ENCODE measurements around the gene NR1D1.

The NR1D1 gene

DNA sequence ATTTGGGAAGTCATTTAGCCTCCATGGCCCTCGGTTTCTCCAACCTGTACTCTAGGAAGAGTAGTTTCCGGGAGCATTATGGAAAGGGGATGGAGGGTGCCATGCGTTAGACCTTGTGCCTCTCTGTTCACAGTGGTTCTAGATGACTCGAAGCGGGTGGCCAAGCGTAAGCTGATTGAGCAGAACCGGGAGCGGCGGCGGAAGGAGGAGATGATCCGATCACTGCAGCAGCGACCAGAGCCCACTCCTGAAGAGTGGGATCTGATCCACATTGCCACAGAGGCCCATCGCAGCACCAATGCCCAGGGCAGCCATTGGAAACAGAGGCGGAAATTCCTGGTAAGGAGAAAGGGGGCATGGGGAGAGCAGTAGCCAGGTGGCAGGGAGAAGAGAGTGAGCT is 15.9 kb downstream of the NR1D1 start:
- TF ChIP-seq, protein P1, sequence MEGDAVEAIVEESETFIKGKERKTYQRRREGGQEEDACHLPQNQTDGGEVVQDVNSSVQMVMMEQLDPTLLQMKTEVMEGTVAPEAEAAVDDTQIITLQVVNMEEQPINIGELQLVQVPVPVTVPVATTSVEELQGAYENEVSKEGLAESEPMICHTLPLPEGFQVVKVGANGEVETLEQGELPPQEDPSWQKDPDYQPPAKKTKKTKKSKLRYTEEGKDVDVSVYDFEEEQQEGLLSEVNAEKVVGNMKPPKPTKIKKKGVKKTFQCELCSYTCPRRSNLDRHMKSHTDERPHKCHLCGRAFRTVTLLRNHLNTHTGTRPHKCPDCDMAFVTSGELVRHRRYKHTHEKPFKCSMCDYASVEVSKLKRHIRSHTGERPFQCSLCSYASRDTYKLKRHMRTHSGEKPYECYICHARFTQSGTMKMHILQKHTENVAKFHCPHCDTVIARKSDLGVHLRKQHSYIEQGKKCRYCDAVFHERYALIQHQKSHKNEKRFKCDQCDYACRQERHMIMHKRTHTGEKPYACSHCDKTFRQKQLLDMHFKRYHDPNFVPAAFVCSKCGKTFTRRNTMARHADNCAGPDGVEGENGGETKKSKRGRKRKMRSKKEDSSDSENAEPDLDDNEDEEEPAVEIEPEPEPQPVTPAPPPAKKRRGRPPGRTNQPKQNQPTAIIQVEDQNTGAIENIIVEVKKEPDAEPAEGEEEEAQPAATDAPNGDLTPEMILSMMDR (IDR thresholded peaks at IDR 0.05), result no peak

DNA sequence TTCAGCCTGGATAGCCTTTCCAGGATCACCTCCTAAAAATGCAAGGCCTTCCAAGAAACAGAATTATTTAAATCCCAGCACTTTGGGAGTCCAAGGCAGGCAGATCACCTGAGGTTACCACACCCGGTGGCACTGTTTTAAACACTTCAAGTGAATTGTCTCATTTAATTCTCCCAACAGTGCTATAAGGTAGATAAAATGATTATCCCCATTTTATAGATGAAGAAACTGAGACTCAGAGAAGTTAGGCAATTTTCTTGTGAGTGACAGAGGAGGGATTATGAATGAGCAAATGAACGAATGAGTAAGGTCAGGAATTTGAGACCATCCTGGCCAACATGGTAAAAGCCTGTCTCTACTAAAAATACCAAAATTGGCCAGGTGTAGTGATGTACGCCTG is 20.8 kb downstream of the NR1D1 start:
- TF ChIP-seq, protein P1 (IDR thresholded peaks at IDR 0.05), result no peak

DNA sequence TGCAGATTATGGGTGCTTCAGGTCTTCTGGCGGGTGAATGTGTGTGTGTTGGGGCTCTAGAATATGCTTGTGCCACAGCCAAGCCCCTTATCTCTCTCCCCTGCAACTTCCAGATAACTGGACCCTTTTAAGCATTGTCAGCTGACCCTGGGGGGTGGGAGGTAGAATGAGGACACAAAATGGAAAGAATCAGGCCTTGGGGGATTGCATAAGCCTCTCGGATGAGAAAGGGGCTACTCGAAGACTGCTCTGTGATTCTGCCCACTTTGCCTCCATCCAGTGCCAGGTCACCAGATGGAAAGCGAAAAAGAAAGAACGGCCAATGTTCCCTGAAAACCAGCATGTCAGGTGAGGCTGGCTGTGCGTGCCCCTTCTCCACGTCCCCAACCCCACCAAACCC is 23.8 kb downstream of the NR1D1 start:
- TF ChIP-seq, protein P1 (IDR thresholded peaks at IDR 0.05), result no peak

DNA sequence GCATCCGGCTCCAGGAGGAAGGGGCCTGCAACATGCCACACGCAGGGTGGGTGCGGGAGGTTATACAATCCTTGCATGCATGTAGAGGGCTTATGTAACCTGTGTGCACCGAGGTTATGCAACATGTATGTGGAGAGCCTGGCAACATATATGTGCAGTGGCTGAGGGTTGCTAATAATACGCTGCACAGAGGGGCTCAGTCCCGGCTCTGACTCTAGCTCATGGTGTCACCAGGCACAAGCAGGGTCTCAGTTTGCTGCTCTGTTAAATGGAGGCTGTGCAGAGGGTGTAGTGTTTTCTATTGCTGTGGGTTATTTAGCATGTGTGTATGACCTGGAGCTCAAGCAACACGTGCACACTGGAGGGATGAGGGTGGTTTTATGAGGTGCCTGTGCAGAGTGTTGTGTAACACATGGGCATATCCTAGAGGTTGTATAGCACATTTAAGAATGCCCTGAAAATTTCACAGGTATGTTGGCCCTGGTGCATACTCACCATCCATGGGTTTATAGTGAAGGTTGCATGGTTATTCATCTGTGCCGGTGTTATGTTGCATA is 24.4 kb downstream of the NR1D1 start:
- TF ChIP-seq, protein P1 (IDR thresholded peaks at IDR 0.05), result no peak

DNA sequence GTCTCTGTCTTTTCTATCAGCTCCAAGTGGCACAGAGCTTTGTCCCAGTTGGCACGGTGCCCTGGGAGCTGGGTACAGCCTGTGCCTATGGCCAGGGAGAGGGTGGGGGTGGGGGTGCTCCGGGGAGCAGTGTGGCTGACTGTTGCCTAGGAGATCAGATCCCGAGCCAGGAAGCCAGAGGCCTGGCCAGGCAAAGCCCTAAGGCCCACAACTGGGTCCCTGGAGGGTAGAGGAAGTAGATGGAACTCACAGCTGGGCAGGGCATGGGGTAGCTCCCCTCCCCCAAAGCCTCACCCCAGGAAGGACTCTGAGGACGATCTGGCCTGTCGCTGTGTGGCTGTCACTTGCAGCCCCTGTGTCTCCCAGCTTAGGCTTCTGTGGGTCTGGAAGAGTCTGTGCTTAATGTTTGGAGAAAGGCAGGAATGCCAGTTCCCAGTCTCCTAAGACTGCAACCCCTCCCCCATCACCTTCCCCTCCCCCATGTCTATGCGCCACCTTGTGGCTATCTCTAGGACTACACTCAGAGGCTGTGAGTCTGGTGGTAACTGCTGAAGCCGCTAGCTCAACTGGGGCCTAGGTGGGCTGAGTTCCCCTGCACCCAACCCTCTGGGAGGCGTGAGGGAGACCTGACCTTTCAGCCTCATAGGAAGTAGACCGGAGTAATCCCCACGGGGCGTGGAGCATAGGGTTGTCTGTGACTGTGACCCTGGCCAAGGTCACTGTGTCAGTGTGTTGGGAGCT is 25.0 kb downstream of the NR1D1 start:
- TF ChIP-seq, protein P1 (IDR thresholded peaks at IDR 0.05), result peak; percentile 93

DNA sequence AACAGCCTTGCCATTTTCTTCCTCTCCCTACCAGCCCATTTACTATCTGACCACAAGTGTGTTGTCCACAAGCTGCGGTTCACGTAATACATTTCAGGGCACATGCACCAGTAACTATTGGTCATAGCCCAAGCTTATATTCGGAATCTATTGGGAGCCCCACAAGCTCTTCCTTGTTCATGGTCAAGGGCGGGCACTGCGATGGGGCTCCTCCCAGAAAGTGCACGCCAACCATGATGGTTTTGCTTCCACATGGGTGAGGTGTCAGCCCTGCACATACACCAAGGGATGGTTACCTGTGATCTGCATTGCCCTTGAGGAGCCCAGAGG is 25.6 kb downstream of the NR1D1 start:
- TF ChIP-seq, protein P1 (IDR thresholded peaks at IDR 0.05), result no peak

DNA sequence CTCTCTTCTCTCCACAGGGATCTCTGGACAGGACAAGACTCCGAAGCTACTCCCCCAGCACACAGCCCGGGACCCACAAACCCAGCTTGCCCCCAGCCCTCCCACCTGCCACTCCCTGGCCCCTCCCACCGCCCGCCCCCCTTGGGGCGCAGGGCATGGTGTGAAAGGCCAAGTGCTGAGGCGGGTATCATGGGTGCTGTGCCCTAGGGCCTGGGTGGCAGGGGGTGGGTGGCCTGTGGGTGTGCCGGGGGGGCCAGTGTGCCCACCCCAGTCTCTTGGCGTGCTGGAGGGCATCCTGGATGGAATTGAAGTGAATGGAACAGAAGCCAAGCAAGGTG is 26.2 kb downstream of the NR1D1 start:
- TF ChIP-seq, protein P1 (IDR thresholded peaks at IDR 0.05), result no peak
